Measurements from ENCODE around the gene SERTAD3. TPM values are rescaled to one million over a fixed set of nuclear protein-coding genes. Genes with fewer than 3 reads are reported as not detected.
A peak's percentile ranks its signal among the peaks of the same experiment; 100 is the strongest.
"Not testable (repeated sequence)": the region's sequence is repeated elsewhere in the genome, so short reads cannot be mapped to it uniquely, and the experiment has no call there.

SERTAD3 gene
- 10 to 100 TPM; 20.5 to 26.5 (median 25.0) TPM for total RNA-seq

GRCh38 chr19:40444000-40444824, at the start of gene SERTAD3:
Gene SERTAD3, minus strand, starts transcription at chr19:40444335. Its CDS starts 2,255 bp downstream, at chr19:40442080.
- TF ChIP-seq POLR2A (IDR thresholded peaks at IDR 0.05), result peak in 1 of 2 donors; percentile 68
- TF ChIP-seq CTCF (IDR thresholded peaks at IDR 0.05), result peak in 1 of 3 donors; percentile 33
- DNase-seq (ENCODE audit: low spot score in 2 of 2), result peak; percentile 96 to 99
- intact Hi-C loops (cut with DNase I; ENCODE audit: low total_unique reads), result no loop called here
- WGBS, 2 donors, result 0 to 1% methylated on average over 25 to 35 of the region's 72 CpGs
- H3K4me3 ChIP-seq (ENCODE audit: low read depth, poor library complexity, severe bottlenecking), result peak within 1 kb of the TSS; percentile 90

GRCh38 chr19:40493778-40494177, 49.6 kb upstream of the SERTAD3 start:
- intact Hi-C loops (cut with DNase I; ENCODE audit: low total_unique reads), result no loop called here
- no peak for DNase-seq (ENCODE audit: low spot score in 2 of 2)
- no peak overlapping the region for H3K4me3 ChIP-seq (ENCODE audit: low read depth, poor library complexity, severe bottlenecking)
- TF ChIP-seq CTCF (IDR thresholded peaks at IDR 0.05), result no peak
- no peak for TF ChIP-seq POLR2A (IDR thresholded peaks at IDR 0.05)
- WGBS, 2 donors, result 68 to 74% methylated on average over 4 of the region's 4 CpGs

- no peak for TF ChIP-seq POLR2A (IDR thresholded peaks at IDR 0.05)
- no peak for TF ChIP-seq CTCF (IDR thresholded peaks at IDR 0.05)
- intact Hi-C loops (cut with DNase I; ENCODE audit: low total_unique reads), result no loop called here
- no peak for DNase-seq (ENCODE audit: low spot score in 2 of 2)
- WGBS, 2 donors, result 92% methylated on average over 3 of the region's 3 CpGs
- no peak overlapping the region for H3K4me3 ChIP-seq (ENCODE audit: low read depth, poor library complexity, severe bottlenecking)
Observed at GRCh38 chr19:40492274-40492673, 48.1 kb upstream of the SERTAD3 start.

- no peak for TF ChIP-seq POLR2A (IDR thresholded peaks at IDR 0.05)
- TF ChIP-seq CTCF (IDR thresholded peaks at IDR 0.05), result no peak
- WGBS, 2 donors, result 64 to 67% methylated on average over 23 to 25 of the region's 25 CpGs
- H3K4me3 ChIP-seq (ENCODE audit: low read depth, poor library complexity, severe bottlenecking), result no peak overlapping the region
- no peak for DNase-seq (ENCODE audit: low spot score in 2 of 2)
- intact Hi-C loops (cut with DNase I; ENCODE audit: low total_unique reads), result no loop called here
Observed at GRCh38 chr19:40489882-40490230, 45.7 kb upstream of the SERTAD3 start.

- H3K4me3 ChIP-seq (ENCODE audit: low read depth, poor library complexity, severe bottlenecking), result no peak overlapping the region
- TF ChIP-seq CTCF (IDR thresholded peaks at IDR 0.05) (no peak), POLR2A (IDR thresholded peaks at IDR 0.05) (no peak)
- intact Hi-C loops (cut with DNase I; ENCODE audit: low total_unique reads), result no loop called here
- WGBS, 2 donors, result 86 to 92% methylated on average over 3 of the region's 3 CpGs
- DNase-seq (ENCODE audit: low spot score in 2 of 2), result no peak
Observed at GRCh38 chr19:40486017-40486416, 41.9 kb upstream of the SERTAD3 start.

- H3K4me3 ChIP-seq (ENCODE audit: low read depth, poor library complexity, severe bottlenecking); intact Hi-C loops (cut with DNase I; ENCODE audit: low total_unique reads); DNase-seq (ENCODE audit: low spot score in 2 of 2): not testable (repeated sequence)
- 86 to 89% methylated on average over 15 of the region's 15 CpGs for WGBS, 2 donors
Observed at GRCh38 chr19:40475878-40476644, 31.9 kb upstream of the SERTAD3 start.

Data from lower leg skin (tissue), 4 donors.